WTC11 (cell line): ENCODE results near the gene UNC119. TPM values are rescaled to one million over a fixed set of nuclear protein-coding genes. Genes with fewer than 3 reads are reported as not detected.
A peak's percentile ranks its signal among the peaks of the same experiment; 100 is the strongest.

Source experiments
- ATAC-seq: fragments of 200-7000 bp; cut with Tn5 transposase; 2 replicates; pipeline ENCODE4 v1.10.0; 2021; ENCODE audit warnings: mild to moderate bottlenecking, moderate library complexity
- CTCF ChIA-PET: fragments of 300-600 bp; sonication (Branson Sonifier 250); formaldehyde crosslinking; loops from one replicate; lab custom pipeline; 2021; ENCODE audit warnings: antibody characterized with exemption; lab: Charles Lee
- POLR2A ChIA-PET: fragments of 350-600 bp; sonication (Branson Sonifier 250); formaldehyde crosslinking; loops from one replicate; lab custom pipeline; 2021; ENCODE audit warnings: antibody characterized with exemption; lab: Charles Lee
- DNase-seq: peaks from one replicate; pipeline ENCODE4 v3.0.0; 2021; ENCODE audit warnings: low spot score
- H3K27ac Mint-ChIP-seq: 2 replicates; pipeline ENCODE4 v1.8.0; 2021; ENCODE audit warnings: mixed read lengths
- H3K27me3 Mint-ChIP-seq: 2 replicates; pipeline ENCODE4 v1.8.0; 2021; ENCODE audit warnings: low read depth, mild to moderate bottlenecking, moderate library complexity, mixed read lengths
- H3K36me3 Mint-ChIP-seq: 2 replicates; pipeline ENCODE4 v1.8.0; 2021; ENCODE audit warnings: mixed read lengths
- H3K4me1 Mint-ChIP-seq: 2 replicates; pipeline ENCODE4 v1.8.0; 2022; ENCODE audit warnings: mixed read lengths
- H3K4me3 Mint-ChIP-seq: 2 replicates; pipeline ENCODE4 v1.8.0; 2021; ENCODE audit warnings: mild to moderate bottlenecking, moderate library complexity, mixed read lengths
- H3K9me3 Mint-ChIP-seq: 2 replicates; pipeline ENCODE4 v1.8.0; 2021; ENCODE audit warnings: mixed read lengths
- AR ChIP-seq: fragments of 250-450 bp; sonication (Bioruptor Pico); IDR thresholded peaks from 2 replicates; pipeline ENCODE4 v1.9.0; 2021; ENCODE audit warnings: mild to moderate bottlenecking
- ATF1 ChIP-seq: sonication (generic); formaldehyde crosslinking; IDR thresholded peaks from 2 replicates; pipeline ENCODE4 v1.8.1; 2023; ENCODE audit warnings: mild to moderate bottlenecking, moderate library complexity, missing genetic modification reagents
- ELF4 ChIP-seq: sonication (generic); formaldehyde crosslinking; IDR thresholded peaks from 2 replicates; pipeline ENCODE4 v1.8.1; 2022; ENCODE audit warnings: low read depth, mild to moderate bottlenecking, moderate library complexity, missing genetic modification reagents
- ESRRA ChIP-seq: sonication (generic); formaldehyde crosslinking; IDR thresholded peaks from 2 replicates; pipeline ENCODE4 v1.8.1; 2022; ENCODE audit warnings: mild to moderate bottlenecking, missing genetic modification reagents, borderline replicate concordance
- FOXK1 ChIP-seq: sonication (generic); formaldehyde crosslinking; IDR thresholded peaks from 2 replicates; pipeline ENCODE4 v1.8.0; 2022; ENCODE audit warnings: mild to moderate bottlenecking, moderate library complexity, missing genetic modification reagents
- FOXP1 ChIP-seq: sonication (generic); formaldehyde crosslinking; IDR thresholded peaks from 2 replicates; pipeline ENCODE4 v1.8.0; 2022; ENCODE audit warnings: missing genetic modification reagents, mild to moderate bottlenecking, moderate library complexity, borderline replicate concordance
- GABPB1 ChIP-seq: sonication (generic); formaldehyde crosslinking; IDR thresholded peaks from 2 replicates; pipeline ENCODE4 v1.8.1; 2023; ENCODE audit warnings: mild to moderate bottlenecking, missing genetic modification reagents
- IRF2 ChIP-seq: sonication (generic); formaldehyde crosslinking; IDR thresholded peaks from 2 replicates; pipeline ENCODE4 v1.8.0; 2022; ENCODE audit warnings: low read depth, missing genetic modification reagents, borderline replicate concordance
- NFYB ChIP-seq: sonication (generic); formaldehyde crosslinking; conservative IDR thresholded peaks from 2 replicates; pipeline ENCODE4 v1.8.0; 2022; ENCODE audit warnings: low read depth, missing genetic modification reagents
- NR1H2 ChIP-seq: sonication (generic); formaldehyde crosslinking; IDR thresholded peaks from 2 replicates; pipeline ENCODE4 v1.9.0; 2021; ENCODE audit warnings: mild to moderate bottlenecking, moderate library complexity, missing genetic modification reagents
- SOX15 ChIP-seq: fragments of 250-450 bp; sonication (Bioruptor Pico); IDR thresholded peaks from 2 replicates; pipeline ENCODE4 v1.9.0; 2021; ENCODE audit warnings: mild to moderate bottlenecking
- ZNF219 ChIP-seq: sonication (generic); formaldehyde crosslinking; IDR thresholded peaks from 2 replicates; pipeline ENCODE4 v1.8.0; 2023; ENCODE audit warnings: missing genetic modification reagents, mild to moderate bottlenecking, borderline replicate concordance
- ZNF281 ChIP-seq: sonication (generic); formaldehyde crosslinking; IDR thresholded peaks from 2 replicates; pipeline ENCODE4 v1.8.0; 2023; ENCODE audit warnings: mild to moderate bottlenecking, missing genetic modification reagents
- ZNF425 ChIP-seq: fragments of 250-450 bp; sonication (Bioruptor Pico); conservative IDR thresholded peaks from 2 replicates; pipeline ENCODE4 v1.9.0; 2021; ENCODE audit warnings: mild to moderate bottlenecking
- ZNF512 ChIP-seq: sonication (generic); formaldehyde crosslinking; IDR thresholded peaks from 2 replicates; pipeline ENCODE4 v1.8.1; 2022; ENCODE audit warnings: missing genetic modification reagents, borderline replicate concordance
- ZSCAN18 ChIP-seq: fragments of 250-450 bp; sonication (Bioruptor Pico); IDR thresholded peaks from 2 replicates; pipeline ENCODE4 v2.1.2; 2022; ENCODE audit warnings: mild to moderate bottlenecking, moderate library complexity
- total RNA-seq: library from RNA; stranded (reverse); gene quantifications from 3 replicates; pipeline ENCODE4 v1.2.3, GENCODE V29; 2021
- TF ChIP-seq, protein P1 (sequence below): fragments of 250-450 bp; sonication (Bioruptor Pico); IDR thresholded peaks from 2 replicates; pipeline ENCODE4 v1.9.0; 2021; ENCODE audit warnings: moderate library complexity, mild to moderate bottlenecking, inconsistent platforms, borderline replicate concordance
- TF ChIP-seq, protein P2 (sequence below): sonication (generic); formaldehyde crosslinking; IDR thresholded peaks from 2 replicates; pipeline ENCODE4 v1.8.0; 2022; ENCODE audit warnings: mild to moderate bottlenecking, missing genetic modification reagents

Gene UNC119
- total RNA-seq, 1 experiment from 2014 or later, result 59.6 TPM

DNA sequence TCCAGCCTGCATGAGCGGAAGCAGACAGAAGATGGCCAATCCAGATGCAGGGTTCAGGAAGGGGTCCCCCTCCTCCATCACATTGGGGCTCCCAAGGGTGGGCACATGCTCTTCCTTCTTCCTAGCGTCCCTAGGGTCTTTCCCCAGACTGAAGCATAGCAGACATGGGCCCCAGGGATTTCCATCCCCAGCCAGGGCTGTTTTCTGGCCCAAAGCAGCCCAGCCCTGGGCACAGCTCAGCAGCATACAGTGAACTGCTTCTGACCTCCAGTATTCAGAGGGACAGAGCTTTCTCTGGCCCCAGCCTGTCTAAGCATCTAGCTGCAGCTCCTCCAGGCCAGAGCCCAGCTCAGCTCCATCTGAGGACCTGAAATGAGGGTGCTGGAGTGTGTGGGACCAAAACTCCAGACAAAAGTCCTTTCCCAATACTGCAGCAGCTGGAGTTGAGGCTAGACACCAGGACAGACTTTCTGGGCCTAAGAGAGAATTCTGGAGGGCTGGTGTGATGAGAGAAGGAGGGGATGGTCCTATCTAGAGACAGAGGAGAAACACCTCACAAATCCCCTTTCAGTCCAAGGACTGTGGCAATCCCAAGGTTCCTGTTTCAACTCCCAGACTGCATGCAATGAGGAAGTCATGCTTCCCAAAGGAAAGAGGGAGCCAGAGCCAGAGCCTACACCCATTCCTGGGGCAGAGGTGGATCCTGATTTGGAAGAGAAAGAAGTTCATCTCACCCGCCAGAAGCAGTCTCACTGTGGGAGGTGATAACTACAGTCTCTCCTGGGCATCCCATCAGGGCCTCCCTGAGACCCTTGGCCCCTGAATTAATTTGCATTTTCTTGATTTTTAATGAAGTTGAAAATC, 50.8 kb downstream of the UNC119 start (continued):
- TF ChIP-seq IRF2 (no peak), ZNF281 (CRISPR knock-in tag) (no peak), ZSCAN18 (CRISPR knock-in tag) (no peak), ZNF425 (CRISPR knock-in tag) (no peak), FOXK1 (no peak), FOXP1 (CRISPR knock-in tag) (no peak)
- TF ChIP-seq, protein P1, sequence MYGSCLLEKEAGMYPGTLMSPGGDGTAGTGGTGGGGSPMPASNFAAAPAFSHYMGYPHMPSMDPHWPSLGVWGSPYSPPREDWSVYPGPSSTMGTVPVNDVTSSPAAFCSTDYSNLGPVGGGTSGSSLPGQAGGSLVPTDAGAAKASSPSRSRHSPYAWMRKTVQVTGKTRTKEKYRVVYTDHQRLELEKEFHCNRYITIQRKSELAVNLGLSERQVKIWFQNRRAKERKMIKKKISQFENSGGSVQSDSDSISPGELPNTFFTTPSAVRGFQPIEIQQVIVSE (CRISPR knock-in tag), result no peak

- no peak for ATAC-seq
- POLR2A ChIA-PET, result no interaction called here
- DNase-seq, result no peak
- Mint-ChIP-seq H3K27ac (peak overlapping the region; percentile 42; the same call in 1 of the 2 replicates), H3K9me3 (no peaks in the 10 kb centered on the region), H3K4me1 (peaks cover 29% of the 10 kb centered on the region), H3K27me3 (no peaks in the 10 kb centered on the region), H3K36me3 (no peaks in the 10 kb centered on the region), H3K4me3 (no peak overlapping the region)
- CTCF ChIA-PET, result interaction anchor here (0.6 kb wide), 1 partner anchor 74 kb away, joined by 5 read pairs; no protein-coding TSS in a partner anchor
- TF ChIP-seq ZNF425 (CRISPR knock-in tag), result no peak
- no peak for TF ChIP-seq ATF1 (CRISPR knock-in tag)
- no peak for TF ChIP-seq AR (CRISPR knock-in tag)
- no peak for TF ChIP-seq ELF4
- TF ChIP-seq GABPB1 (CRISPR knock-in tag), result no peak
- TF ChIP-seq SOX15 (CRISPR knock-in tag), result no peak
- no peak for TF ChIP-seq ZNF512 (CRISPR knock-in tag)
- TF ChIP-seq, protein P2, sequence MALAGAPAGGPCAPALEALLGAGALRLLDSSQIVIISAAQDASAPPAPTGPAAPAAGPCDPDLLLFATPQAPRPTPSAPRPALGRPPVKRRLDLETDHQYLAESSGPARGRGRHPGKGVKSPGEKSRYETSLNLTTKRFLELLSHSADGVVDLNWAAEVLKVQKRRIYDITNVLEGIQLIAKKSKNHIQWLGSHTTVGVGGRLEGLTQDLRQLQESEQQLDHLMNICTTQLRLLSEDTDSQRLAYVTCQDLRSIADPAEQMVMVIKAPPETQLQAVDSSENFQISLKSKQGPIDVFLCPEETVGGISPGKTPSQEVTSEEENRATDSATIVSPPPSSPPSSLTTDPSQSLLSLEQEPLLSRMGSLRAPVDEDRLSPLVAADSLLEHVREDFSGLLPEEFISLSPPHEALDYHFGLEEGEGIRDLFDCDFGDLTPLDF (CRISPR knock-in tag), result no peak
- no peak for TF ChIP-seq ZNF219 (CRISPR knock-in tag)
- TF ChIP-seq NFYB, result no peak
- TF ChIP-seq ESRRA, result no peak
- TF ChIP-seq NR1H2 (CRISPR knock-in tag), result no peak
Observed at GRCh38 chr17:28500712-28501379, 51.6 kb downstream of the UNC119 start.
